ENCODE results near the gene GTF3C6. TPM values are rescaled to one million over a fixed set of nuclear protein-coding genes. Genes with fewer than 3 reads are reported as not detected.
"Not testable (repeated sequence)": the region's sequence is repeated elsewhere in the genome, so short reads cannot be mapped to it uniquely, and the experiment has no call there.

Gene GTF3C6
- total and polyA plus RNA-seq, 10 of the 15 experiments (the other 5 are each of a cell fraction or from before 2014, with no cell fraction given), result 42.8 to 261 (median 116) TPM

DNA sequence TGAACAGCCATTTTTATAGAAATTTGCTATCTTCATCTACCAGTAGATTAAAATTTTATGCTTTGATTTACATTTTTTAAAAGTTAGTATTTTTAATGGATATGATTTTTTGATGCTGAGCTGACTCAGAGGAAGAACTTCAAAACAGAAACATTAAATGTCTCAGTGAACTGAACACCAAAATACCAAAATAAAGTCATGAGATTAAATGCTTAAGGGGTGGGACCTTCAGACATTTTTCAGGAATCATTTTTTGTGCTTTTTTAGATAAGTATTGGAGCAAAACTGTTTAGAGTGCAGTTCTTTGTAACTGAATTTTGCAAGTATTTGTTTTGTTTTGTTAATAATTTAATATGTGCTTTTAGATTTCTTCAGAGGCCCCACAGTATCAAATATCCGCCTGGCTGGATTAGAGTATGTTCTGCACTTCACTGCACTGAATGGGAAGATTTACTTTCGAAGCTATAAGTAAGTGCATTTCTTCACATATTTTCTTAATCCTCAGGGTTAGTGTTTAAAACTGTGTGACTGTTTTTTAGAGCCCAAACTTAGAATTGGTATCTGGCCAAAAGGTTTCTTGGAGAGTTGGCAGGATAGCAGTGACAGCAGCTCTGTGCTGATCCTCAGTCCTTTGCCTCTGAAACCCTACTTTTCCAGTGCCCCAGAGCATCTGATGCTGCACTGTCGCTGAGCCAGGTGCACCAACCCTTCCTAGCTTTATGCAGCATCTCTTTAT lies 57.1 kb downstream of the GTF3C6 start:
- intact Hi-C loops (cut with micrococcal nuclease; ENCODE audit: unreplicated experiment), result no loop called here
- TF ChIP-seq BHLHE40 (IDR thresholded peaks at IDR 0.05; ENCODE audit: borderline replicate concordance in 1 of 2, low read depth in 2 of 2, low read length in 1 of 2) (no peak), ATF7 (IDR thresholded peaks at IDR 0.05; ENCODE audit: low read depth) (no peak), MXI1 (IDR thresholded peaks at IDR 0.05; ENCODE audit: low read depth, low read length) (no peak), HSF1 (IDR thresholded peaks at IDR 0.05; ENCODE audit: low read depth, low read length) (no peak), NFXL1 (IDR thresholded peaks at IDR 0.05; ENCODE audit: borderline replicate concordance) (no peak), ZBTB40 (IDR thresholded peaks at IDR 0.05; ENCODE audit: borderline replicate concordance) (no peak), HDAC6 (IDR thresholded peaks at IDR 0.05; ENCODE audit: unreplicated experiment) (no peak), POLR2A (IDR thresholded peaks at IDR 0.05; ENCODE audit: low read depth, low read length) (no peak), RAD21 (IDR thresholded peaks at IDR 0.05; ENCODE audit: insufficient read depth, low read depth, low read length) (no peak), HDAC2 (IDR thresholded peaks at IDR 0.05) (no peak), NR2C1 (IDR thresholded peaks at IDR 0.05) (no peak), FOXM1 (IDR thresholded peaks at IDR 0.05; ENCODE audit: low read depth, low read length) (no peak)
- ChIA-PET RAD21 (ENCODE audit: unreplicated experiment) (interaction anchor here (1.3 kb wide), 1 partner anchor 333 kb away, joined by 4 read pairs; no protein-coding TSS in a partner anchor), SMC1A (ENCODE audit: uncharacterized antibody, unreplicated experiment) (interaction anchor here (1.1 to 1.3 kb wide), 2 partner anchors 33 to 56 kb away, joined by 3 to 5 read pairs; partner anchors contain the start of gene RPF2), CTCF (interaction anchor here (0.7 to 0.9 kb wide), 3 partner anchors 17 to 1027 kb away, joined by 3 read pairs; no protein-coding TSS in a partner anchor), POLR2A (no interaction called here)
- no peak for FAIRE-seq
- Histone ChIP-seq H3K79me2 (ENCODE audit: control insufficient read depth, insufficient read depth, low read length) (no peaks in the 10 kb centered on the region), H4K20me1 (ENCODE audit: control insufficient read depth, insufficient read depth) (no peaks in the 10 kb centered on the region), H2AFZ (ENCODE audit: control insufficient read depth, low read depth, low read length) (no peak overlapping the region), H3K27ac (ENCODE audit: control insufficient read depth, insufficient read depth) (no peak overlapping the region), H3K4me1 (ENCODE audit: control insufficient read depth, insufficient read depth, low read length) (no peaks in the 10 kb centered on the region), H3K4me3 (no peak overlapping the region), H3K27me3 (replicated peaks in 1 of 2; ENCODE audit: control insufficient read depth in 2 of 2, insufficient read depth in 2 of 2, low read length in 1 of 2) (no peaks in the 10 kb centered on the region), H3K4me2 (ENCODE audit: control insufficient read depth, insufficient read depth) (no peak overlapping the region), H3K9ac (ENCODE audit: control insufficient read depth, insufficient read depth, low read length) (no peak overlapping the region), H3K36me3 (ENCODE audit: control insufficient read depth in 2 of 2, insufficient read depth in 2 of 2, low read length in 1 of 2) (peaks cover 5 to 10% of the 10 kb centered on the region in 2 experiments; a peak in 3 of 4 replicates), H3K9me3 (replicated peaks; ENCODE audit: control insufficient read depth, insufficient read depth, low read length) (no peaks in the 10 kb centered on the region)
- DNase-seq (ENCODE audit: low read depth, low spot score), result no peak
- no TSS peak for BruUV-seq (replicated peaks)
- ATAC-seq, result no peak
- 93% methylated on average over 3 of the region's 3 CpGs for WGBS (ENCODE audit: insufficient coverage, insufficient replicate concordance, low lambda C conversion rate, missing lambda C conversion rate)
- in situ Hi-C loops (cut with MboI), result no loop called here

- H3K27me3 ChIP-seq (replicated peaks in 1 of 2; ENCODE audit: control insufficient read depth in 2 of 2, insufficient read depth in 2 of 2, low read length in 1 of 2); CTCF ChIA-PET; H3K27ac ChIP-seq (ENCODE audit: control insufficient read depth, insufficient read depth); H2AFZ ChIP-seq (ENCODE audit: control insufficient read depth, low read depth, low read length); DNase-seq (ENCODE audit: low read depth, low spot score); FAIRE-seq; POLR2A ChIA-PET; H3K4me3 ChIP-seq; H3K4me2 ChIP-seq (ENCODE audit: control insufficient read depth, insufficient read depth); intact Hi-C loops (cut with micrococcal nuclease; ENCODE audit: unreplicated experiment); BruUV-seq (replicated peaks); H3K4me1 ChIP-seq (ENCODE audit: control insufficient read depth, insufficient read depth, low read length); SMC1A ChIA-PET (ENCODE audit: uncharacterized antibody, unreplicated experiment); in situ Hi-C loops (cut with MboI); H3K79me2 ChIP-seq (ENCODE audit: control insufficient read depth, insufficient read depth, low read length); H3K9ac ChIP-seq (ENCODE audit: control insufficient read depth, insufficient read depth, low read length); H4K20me1 ChIP-seq (ENCODE audit: control insufficient read depth, insufficient read depth); H3K9me3 ChIP-seq (replicated peaks; ENCODE audit: control insufficient read depth, insufficient read depth, low read length); ATAC-seq; RAD21 ChIA-PET (ENCODE audit: unreplicated experiment): not testable (repeated sequence)
- WGBS (ENCODE audit: insufficient coverage, insufficient replicate concordance, low lambda C conversion rate, missing lambda C conversion rate), result 99% methylated on average over 14 of the region's 37 CpGs
- H3K36me3 ChIP-seq (ENCODE audit: control insufficient read depth in 2 of 2, insufficient read depth in 2 of 2, low read length in 1 of 2), result peaks cover 3 to 14% of the 10 kb centered on the region in 2 experiments; a peak in 3 of 4 replicates
These were observed 58.7 kb downstream of the GTF3C6 start for GRCh38 chr6:111017241-111017640.

Data from GM12878 (cell line).